ENCODE data around the gene SRPK1.

GRCh38 chr6:35794536-35795452, 126.1 kb downstream of the SRPK1 start:
- TF ChIP-seq POLR2A (IDR thresholded peaks at IDR 0.05; ENCODE audit: low read length): no peak
- TF ChIP-seq GATA1 (IDR thresholded peaks at IDR 0.05; ENCODE audit: low read depth, low read length): no peak

All from erythroblast (primary cell).